ENCODE results near the gene DYNC2I2.

DYNC2I2 gene

DNA sequence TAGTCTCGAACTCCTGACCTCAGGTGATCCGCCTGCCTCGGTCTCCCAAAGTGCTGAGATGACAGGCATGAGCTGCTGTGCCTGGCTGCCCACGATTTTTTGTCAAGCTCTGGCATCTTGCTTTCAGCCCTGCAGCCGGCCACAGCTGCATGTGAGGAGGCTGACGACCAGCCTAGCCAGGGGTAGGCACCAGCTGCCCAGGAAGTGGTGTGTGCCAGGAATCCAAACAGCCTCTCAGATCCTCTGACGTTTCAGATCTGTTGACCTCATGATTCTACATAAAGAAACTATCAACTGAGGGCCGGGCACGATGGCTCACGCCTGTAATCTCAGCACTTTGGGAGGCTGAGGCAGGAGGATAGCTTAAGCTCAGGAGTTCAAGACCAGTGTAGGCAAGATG, 19.0 kb downstream of the DYNC2I2 start:
- no peak overlapping the region for H3K4me3 ChIP-seq (ENCODE audit: low read depth, low read length)
- no peak for DNase-seq (ENCODE audit: low read depth)
- TF ChIP-seq MYC (IDR thresholded peaks at IDR 0.05; ENCODE audit: low read depth, low read length) (no peak), POLR2A (IDR thresholded peaks at IDR 0.05; ENCODE audit: extremely low read depth, insufficient read length) (no peak)
- TF ChIP-seq, protein P1, sequence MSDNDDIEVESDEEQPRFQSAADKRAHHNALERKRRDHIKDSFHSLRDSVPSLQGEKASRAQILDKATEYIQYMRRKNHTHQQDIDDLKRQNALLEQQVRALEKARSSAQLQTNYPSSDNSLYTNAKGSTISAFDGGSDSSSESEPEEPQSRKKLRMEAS (IDR thresholded peaks at IDR 0.05; ENCODE audit: low read depth, low read length), result no peak
- TF ChIP-seq, protein P2, sequence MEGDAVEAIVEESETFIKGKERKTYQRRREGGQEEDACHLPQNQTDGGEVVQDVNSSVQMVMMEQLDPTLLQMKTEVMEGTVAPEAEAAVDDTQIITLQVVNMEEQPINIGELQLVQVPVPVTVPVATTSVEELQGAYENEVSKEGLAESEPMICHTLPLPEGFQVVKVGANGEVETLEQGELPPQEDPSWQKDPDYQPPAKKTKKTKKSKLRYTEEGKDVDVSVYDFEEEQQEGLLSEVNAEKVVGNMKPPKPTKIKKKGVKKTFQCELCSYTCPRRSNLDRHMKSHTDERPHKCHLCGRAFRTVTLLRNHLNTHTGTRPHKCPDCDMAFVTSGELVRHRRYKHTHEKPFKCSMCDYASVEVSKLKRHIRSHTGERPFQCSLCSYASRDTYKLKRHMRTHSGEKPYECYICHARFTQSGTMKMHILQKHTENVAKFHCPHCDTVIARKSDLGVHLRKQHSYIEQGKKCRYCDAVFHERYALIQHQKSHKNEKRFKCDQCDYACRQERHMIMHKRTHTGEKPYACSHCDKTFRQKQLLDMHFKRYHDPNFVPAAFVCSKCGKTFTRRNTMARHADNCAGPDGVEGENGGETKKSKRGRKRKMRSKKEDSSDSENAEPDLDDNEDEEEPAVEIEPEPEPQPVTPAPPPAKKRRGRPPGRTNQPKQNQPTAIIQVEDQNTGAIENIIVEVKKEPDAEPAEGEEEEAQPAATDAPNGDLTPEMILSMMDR (IDR thresholded peaks at IDR 0.05; ENCODE audit: low read depth, low read length), result no peak

DNA sequence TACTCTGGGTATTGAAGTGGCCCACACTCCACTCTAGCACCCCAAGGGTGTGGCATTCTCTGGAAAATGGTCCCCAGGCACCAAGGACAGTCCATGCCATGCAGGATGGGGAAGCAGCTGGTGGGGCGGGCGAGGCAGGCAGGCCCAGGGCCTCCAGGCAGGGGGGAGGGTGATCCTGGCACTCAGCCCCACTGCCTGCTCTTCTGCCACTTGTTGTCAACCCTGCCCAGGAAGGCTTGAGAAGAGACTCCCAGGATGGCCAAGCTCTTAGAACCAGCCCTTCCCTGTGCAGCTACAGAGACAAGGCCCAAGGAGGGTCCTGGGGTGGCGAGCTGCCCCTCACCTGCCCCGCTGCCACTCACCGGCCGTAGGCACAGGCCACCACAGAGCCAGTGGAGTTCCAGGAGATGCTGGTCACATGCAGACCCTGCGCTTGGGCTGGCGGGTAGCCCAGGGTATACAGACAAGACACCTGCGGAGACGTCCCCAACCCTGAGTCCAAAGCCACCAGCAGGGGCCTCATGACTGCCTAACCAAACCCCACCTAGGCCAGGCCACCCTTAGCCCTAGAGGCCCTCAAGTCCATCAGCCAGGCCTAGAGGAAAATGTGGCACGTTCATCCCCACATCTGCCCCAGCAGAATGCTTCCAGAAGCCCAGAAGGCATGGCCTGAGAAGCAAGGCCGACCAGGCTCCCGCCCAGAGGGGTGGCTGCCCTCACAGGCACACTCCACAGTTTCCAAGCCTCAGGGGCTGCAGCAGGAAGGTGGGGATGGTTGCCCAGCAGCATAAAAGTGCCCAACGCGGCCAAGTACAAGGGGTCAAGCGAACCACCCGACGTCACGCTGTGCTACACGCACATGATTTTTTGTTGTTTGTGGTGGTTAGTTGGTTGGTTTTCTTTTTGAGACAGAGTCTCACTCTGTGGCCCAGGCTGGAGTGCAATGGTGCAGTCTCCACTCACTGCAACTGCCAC, 19.8 kb downstream of the DYNC2I2 start:
- H3K4me3 ChIP-seq (ENCODE audit: low read depth, low read length), result no peak overlapping the region
- no peak for DNase-seq (ENCODE audit: low read depth)
- TF ChIP-seq, protein P1 (IDR thresholded peaks at IDR 0.05; ENCODE audit: low read depth, low read length), result no peak
- no peak for TF ChIP-seq POLR2A (IDR thresholded peaks at IDR 0.05; ENCODE audit: extremely low read depth, insufficient read length)
- TF ChIP-seq, protein P2 (IDR thresholded peaks at IDR 0.05; ENCODE audit: low read depth, low read length), result no peak
- TF ChIP-seq MYC (IDR thresholded peaks at IDR 0.05; ENCODE audit: low read depth, low read length), result no peak

DNA sequence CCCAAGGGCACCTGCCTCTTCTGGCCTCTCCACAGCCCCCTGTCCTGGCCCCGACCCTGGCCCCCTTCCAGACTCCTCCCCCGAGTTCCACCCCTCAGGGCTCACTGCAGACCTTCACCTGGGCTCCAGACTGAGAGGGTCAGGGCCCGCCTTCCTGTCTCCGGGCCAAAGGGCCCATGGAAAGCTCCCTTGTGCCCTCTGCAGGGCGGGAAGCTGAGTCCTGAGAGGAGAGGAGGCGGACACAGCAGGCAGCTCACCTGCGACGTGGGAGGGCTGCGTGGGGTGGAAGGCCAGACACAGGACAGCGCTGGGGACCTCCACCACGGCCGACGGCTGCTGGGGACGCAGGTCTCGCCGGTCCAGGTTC, 20.6 kb downstream of the DYNC2I2 start:
- H3K4me3 ChIP-seq (ENCODE audit: low read depth, low read length), result no peak overlapping the region
- no peak for DNase-seq (ENCODE audit: low read depth)
- no peak for TF ChIP-seq MYC (IDR thresholded peaks at IDR 0.05; ENCODE audit: low read depth, low read length)
- TF ChIP-seq, protein P1 (IDR thresholded peaks at IDR 0.05; ENCODE audit: low read depth, low read length), result no peak
- TF ChIP-seq, protein P2 (IDR thresholded peaks at IDR 0.05; ENCODE audit: low read depth, low read length), result no peak
- no peak for TF ChIP-seq POLR2A (IDR thresholded peaks at IDR 0.05; ENCODE audit: extremely low read depth, insufficient read length)

DNA sequence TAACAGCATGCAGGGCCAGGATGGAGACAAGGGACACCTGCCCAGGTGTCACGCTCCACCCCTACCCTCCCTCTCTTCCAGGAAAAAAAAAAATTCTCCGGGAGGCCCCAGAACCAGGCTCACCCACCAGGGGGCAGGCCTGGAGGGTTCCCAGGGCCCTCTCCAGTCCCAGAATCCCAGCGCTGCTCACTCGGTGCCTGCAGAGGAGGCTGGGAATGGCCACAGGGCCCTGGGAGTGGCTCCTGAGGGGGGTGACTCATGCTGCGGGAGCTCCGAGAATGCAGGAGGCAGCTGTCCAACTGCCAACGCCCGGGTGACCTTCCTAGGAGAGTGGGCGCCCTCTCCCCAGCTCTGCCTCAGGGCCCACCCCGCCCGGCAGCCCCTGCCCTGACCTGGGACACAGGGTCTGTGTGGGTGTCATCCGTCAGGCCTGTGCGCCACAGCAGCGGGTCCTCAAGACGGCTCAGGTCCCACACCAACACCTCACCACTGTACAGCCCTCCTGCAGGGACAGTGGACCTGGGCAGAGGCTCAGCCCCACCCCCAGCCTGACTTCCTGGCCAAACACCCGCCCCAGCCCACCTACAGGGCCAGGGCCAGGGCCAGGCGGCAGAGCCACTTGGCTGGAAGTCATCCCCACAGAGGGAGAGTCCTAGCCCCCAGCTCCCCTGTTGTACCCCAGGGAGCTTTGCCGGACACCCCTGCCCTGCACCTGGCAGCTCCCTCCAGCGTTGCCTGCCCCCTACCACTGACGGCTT, 21.2 kb downstream of the DYNC2I2 start:
- TF ChIP-seq, protein P2 (IDR thresholded peaks at IDR 0.05; ENCODE audit: low read depth, low read length), result peak; percentile 24
- TF ChIP-seq MYC (IDR thresholded peaks at IDR 0.05; ENCODE audit: low read depth, low read length), result no peak
- TF ChIP-seq, protein P1 (IDR thresholded peaks at IDR 0.05; ENCODE audit: low read depth, low read length), result no peak
- no peak overlapping the region for H3K4me3 ChIP-seq (ENCODE audit: low read depth, low read length)
- DNase-seq (ENCODE audit: low read depth), result no peak

DNA sequence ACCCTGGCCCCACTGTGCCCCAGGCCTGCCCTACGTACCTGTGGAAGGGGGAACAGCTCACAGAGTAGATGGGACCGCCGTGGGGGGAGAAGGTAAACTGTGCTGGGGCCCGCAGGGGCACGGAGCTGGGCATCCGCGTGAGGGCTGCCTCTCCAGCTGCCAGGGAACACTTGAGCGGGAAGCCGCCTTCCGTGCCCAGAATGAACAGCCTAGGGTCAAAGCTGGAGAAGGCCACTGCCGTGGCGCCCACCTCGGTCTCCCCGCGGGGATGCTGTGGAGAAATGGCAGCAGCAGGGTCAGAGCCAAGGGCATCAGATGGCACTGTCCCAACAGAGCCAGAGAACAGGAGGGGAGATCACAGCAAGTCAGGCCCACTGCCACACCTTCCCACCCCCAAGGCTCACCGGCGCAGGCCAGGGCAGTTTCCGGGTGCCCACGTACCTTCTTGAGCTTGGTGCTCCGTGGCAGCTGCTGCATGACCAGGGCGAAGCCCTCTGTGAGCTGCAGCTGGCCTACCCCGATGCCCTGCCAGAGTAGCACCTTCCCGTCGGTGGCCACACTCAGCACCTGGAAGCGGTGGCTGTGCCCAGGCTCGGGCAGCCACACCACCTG, 21.9 kb downstream of the DYNC2I2 start:
- TF ChIP-seq, protein P1 (IDR thresholded peaks at IDR 0.05; ENCODE audit: low read depth, low read length), result no peak
- TF ChIP-seq POLR2A (IDR thresholded peaks at IDR 0.05; ENCODE audit: extremely low read depth, insufficient read length) (no peak), MYC (IDR thresholded peaks at IDR 0.05; ENCODE audit: low read depth, low read length) (no peak)
- TF ChIP-seq, protein P2 (IDR thresholded peaks at IDR 0.05; ENCODE audit: low read depth, low read length), result no peak
- H3K4me3 ChIP-seq (ENCODE audit: low read depth, low read length), result no peak overlapping the region
- no peak for DNase-seq (ENCODE audit: low read depth)
